GM18520 (cell line): Measurements from ENCODE around the gene FXYD1.

Source experiments
- ATAC-seq: cut with Tn5 transposase; IDR thresholded peaks from one replicate; pipeline ENCODE4 v1.9.1; 2021; ENCODE audit not compliant: unreplicated experiment

Gene FXYD1

DNA sequence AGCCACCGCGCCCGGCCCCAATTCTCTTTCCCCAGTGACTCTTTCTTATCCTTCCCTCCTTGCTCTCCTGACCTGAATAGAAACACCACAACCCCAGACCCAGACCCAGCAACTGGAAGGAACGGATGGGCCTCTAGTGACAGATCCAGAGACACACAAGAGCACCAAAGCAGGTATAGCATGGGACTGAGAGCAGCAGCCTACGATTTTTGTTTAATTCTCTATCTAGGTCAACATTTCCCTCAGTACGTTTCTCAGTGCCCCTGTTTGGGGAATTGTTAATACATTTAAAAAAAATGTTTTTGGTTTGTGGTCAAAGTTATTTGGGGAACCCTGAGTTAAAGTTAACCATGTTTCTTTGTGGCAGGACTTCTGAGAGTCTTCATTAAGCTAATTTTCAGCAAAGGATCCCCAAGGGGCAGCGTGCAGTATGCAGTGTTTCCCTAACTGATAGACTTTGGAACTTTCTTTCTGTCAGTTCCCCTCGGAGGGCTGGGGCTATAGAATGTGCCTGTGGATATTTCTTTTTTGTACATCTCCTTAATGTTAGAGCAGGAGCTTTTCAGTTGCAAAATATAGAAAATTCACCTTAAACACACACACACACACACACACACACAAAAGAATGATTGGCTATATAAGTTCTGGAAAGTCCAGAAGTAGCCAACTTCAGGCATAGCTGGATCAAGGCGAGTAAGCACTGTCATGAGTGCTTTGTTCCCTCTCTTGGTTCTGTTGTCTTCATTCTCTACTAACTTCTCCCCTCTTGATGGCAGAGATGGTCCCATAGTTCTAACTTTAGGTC is 22.2 kb downstream of the FXYD1 start:
- ATAC-seq: no peak

DNA sequence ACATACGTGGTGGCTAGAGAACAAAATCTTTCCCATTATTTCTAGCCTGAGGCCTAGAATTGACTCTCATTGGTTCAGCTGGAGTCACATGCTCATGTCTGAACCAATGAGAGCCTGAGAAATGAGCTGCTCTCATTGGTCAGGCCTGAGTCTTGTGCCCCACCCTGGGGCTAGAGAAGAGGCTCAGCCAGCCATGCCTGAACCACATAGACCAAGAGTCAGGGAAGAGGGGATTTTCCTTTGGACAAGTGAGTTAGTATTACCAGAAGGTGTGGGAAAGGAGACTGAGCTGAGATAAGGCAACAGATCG is 22.8 kb downstream of the FXYD1 start:
- no peak for ATAC-seq

DNA sequence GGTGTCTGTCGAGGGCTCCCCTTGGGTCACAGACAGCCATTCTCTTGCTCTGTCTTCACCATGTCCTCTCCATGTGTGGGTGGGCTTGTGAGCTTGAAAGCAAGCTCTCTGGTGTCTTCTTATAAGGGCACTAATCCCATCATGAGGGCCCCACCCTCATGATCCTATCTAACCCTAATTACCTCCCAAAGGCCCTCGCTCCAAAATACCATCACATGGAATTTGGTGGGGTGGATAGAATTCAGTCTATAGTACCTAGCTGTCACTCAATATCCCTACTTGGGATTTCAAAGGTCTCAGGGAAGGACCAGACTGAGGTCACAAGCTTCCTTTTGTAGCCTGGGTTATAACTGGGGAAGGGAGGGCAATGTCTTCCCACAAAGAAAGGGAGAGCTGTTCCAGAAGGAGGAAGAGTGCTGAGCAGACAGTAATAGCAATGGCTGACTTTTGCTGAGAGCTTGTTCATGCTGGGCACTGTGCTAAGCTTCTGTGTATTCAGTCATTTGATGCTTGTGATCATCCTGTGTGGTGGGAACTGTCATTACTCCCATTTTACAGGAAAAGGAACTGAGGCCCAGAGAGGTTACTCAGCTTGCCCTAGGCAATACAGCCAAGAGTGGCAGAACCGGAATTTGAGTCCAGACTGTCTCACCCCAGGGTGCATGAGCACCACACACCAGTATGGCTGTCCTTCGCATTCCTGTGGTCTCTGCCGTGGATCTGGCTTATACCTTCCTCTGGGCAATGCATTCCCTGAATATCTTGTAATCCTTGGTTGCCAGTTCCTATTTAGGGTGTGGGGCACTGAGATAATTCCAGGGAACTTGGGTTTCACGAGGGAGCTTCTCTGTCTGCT is 24.1 kb downstream of the FXYD1 start:
- no peak for ATAC-seq

- no peak for ATAC-seq
Measured at GRCh38 chr19:35164418-35164817, 25.8 kb downstream of the FXYD1 start.

DNA sequence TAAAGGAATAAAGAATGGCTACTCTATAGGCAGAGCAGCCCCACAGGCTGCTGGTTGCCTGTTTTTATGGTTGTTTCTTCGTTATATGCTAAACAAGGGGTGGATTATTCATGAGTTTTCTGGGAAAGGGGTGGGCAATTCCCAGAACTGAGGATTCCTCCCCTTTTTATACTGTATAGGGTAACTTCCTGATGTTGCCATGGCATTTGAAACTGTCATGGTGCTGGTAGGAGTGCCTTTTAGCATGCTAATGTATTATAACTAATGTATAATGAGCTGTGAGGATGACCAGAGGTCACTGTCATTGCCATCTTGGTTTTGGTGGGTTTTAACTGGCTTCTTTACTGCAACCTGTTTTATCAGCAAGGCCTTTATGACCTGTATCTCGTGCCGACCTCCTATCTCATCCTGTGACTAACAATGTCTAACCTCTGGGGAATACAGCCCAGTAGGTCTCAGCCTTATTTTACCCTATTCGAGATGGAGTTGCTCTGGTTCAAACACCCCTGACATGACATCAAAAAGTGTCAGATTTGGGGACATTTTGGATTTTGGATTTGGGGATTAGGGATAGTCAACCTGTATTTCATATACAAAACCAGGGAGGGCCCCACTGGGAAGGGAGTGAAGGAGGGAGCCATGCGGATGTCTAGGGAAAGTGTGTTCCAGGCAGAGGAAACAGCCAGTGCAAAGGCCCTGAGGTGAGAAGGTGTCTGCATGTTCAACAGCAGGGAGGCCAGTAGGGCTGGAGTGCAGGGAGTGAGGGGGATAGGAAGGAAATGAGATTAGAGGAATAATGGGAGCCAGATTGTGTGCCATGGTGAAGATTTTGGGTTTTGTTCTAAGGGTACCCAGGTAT is 26.8 kb downstream of the FXYD1 start:
- ATAC-seq: no peak

DNA sequence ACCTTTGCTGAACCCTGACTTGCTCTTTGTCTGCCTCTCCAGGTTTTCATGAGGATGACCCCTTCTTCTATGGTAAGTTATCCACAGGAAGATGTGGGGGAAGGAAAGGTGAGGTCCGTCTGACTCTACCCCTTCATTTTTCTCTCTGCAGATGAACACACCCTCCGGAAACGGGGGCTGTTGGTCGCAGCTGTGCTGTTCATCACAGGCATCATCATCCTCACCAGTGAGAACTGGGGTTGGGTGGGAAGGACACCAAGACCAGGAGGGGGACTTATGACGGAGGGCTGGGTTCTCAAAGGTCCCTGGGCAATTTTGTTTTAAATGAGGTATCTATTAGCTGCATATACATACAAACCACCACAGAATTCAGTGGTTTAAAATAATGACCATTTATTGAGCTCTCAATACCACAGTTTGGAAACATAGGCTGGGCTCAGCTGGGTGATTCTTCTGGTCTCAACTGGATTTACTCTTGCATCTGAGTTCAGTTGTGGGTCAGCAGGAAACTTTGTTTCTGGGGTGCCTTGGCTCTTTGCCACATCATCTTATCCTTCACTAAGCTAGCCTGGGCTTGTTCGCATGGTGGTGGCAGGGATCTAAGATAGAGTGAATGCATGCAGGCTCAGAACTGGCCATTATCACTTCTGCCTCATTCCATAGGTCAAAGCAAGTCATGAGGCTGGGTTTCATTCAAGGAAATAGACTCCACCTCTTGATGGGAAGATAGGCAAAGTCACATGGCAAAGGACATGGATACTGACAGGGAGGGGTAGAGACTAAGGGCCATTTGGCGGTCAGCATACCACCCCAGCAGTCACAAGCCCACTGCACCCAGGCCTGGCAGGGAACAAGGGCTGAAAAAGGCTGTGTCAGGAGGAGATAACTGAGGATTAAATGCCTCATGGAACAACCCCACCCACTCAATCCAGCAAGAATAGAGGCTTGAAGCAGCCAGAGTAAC is 27.8 kb downstream of the FXYD1 start:
- ATAC-seq: no peak

- no peak for ATAC-seq
Measured at GRCh38 chr19:35167251-35168119, 28.9 kb downstream of the FXYD1 start.

- no peak for ATAC-seq
Measured at GRCh38 chr19:35168196-35168595, 29.6 kb downstream of the FXYD1 start.

GRCh38 chr19:35169221-35169995 is 30.8 kb downstream of the FXYD1 start:
- no peak for ATAC-seq

DNA sequence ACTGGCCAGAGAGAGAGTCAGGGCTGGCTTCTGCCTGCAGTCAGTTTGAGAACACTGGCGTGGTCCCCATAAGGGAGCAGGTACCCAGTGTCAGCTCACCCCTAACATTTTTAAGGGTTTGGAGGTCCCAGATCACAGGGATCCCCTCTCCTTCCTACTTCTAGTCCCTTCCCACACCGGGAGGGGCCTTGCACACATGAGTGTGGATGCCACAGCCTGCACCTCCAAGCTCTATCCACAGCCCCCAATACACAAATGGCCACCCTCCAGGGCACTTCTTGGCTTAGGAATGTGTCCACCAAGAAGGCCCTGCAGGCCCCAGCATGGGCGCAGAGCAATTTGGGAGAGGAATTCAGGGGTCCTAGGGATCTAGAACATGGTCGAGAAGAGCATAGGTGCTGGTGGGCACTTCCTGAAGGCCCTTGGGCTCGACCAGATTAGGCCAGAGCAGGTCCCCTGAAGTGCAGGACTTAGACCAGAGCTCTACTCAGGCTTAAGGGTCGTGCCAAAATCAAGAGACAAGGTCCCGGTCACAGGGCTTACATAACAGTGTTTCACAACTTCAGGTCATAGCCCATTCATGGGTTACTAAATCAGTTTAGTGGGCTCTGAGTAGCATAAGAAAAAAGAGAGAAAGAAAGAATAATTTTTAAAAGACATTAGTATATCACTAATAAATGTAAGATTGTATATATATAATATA is 31.9 kb downstream of the FXYD1 start:
- ATAC-seq: no peak

DNA sequence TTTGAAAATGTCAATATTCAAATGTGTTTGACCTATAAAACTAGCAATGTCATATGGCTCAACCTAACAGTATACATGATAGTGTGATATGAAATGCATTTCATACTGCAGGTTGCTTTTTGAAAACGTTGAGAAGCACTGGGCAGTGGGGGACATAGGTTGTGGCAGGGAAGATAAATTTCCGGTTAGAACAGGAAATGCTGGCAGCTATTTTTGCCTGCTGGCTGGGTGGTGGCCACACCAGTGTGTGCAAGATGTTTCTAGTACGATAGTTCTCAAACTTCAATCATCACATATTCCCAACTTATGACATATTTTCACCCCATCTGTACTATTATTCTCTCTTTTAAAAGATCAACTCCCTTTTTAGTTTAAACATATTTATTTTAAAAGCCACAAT is 33.1 kb downstream of the FXYD1 start:
- no peak for ATAC-seq

- ATAC-seq: no peak
Measured at GRCh38 chr19:35174226-35174625, 35.6 kb downstream of the FXYD1 start.

GRCh38 chr19:35176181-35176570 is 37.6 kb downstream of the FXYD1 start:
- no peak for ATAC-seq

- no peak for ATAC-seq
Measured at GRCh38 chr19:35177377-35178274, 39.0 kb downstream of the FXYD1 start.

- no peak for ATAC-seq
Measured at GRCh38 chr19:35178701-35179100, 40.1 kb downstream of the FXYD1 start.

DNA sequence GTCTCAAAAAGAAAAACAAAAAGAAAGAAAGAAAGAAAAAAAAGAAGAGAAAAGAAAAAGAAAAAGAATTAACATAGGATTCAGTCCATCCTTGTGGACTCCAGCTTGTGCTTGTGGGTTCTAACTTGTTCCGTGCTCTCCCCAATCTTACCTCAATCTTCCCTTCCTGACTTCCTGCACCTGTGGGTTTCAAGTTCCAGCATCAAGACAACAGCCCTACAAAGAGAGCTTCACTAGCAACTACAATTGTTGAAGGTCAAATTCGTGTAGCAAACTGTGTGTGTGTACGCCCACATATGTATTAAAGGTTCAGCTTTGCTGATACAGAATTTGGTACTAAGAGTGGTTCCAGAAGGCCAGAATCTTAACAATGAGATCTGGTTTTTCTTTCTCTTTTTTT is 41.2 kb downstream of the FXYD1 start:
- no peak for ATAC-seq

GRCh38 chr19:35181387-35181786 is 42.8 kb downstream of the FXYD1 start:
- no peak for ATAC-seq
